Endodermal cell (in vitro differentiated cells): Measurements from ENCODE around the gene AFM. TPM values are rescaled to one million over a fixed set of nuclear protein-coding genes. Genes with fewer than 3 reads are reported as not detected.

ENCODE experiments used
- DNase-seq: peaks from one replicate; pipeline ENCODE4 v3.0.0-alpha.2; 2017
- H3K27ac ChIP-seq: 2 replicates; pipeline ENCODE4 v1.5.1; 2013; ENCODE audit warnings: mild to moderate bottlenecking, low read depth, low read length, moderate library complexity
- H3K27me3 ChIP-seq: 2 replicates; pipeline ENCODE4 v1.6.1; 2013; ENCODE audit warnings: mild to moderate bottlenecking, low read length, moderate library complexity; ENCODE audit not compliant: insufficient read depth, control insufficient read depth, poor library complexity, severe bottlenecking
- H3K36me3 ChIP-seq: 2 replicates; pipeline ENCODE4 v1.7.0; 2013; ENCODE audit warnings: mild to moderate bottlenecking, low read length, moderate library complexity; ENCODE audit not compliant: control insufficient read depth, insufficient read depth
- H3K4me1 ChIP-seq: one replicate; pipeline ENCODE4 v1.7.0; 2013; ENCODE audit warnings: low read length; ENCODE audit not compliant: control insufficient read depth, insufficient read depth
- H3K4me3 ChIP-seq: 2 replicates; pipeline ENCODE4 v1.5.1; 2013; ENCODE audit warnings: mild to moderate bottlenecking, low read length, moderate library complexity
- H3K9ac ChIP-seq: 2 replicates; pipeline ENCODE4 v1.6.1; 2013; ENCODE audit warnings: mild to moderate bottlenecking, low read length, moderate library complexity; ENCODE audit not compliant: poor library complexity, severe bottlenecking; ENCODE audit errors: extremely low read depth
- H3K9me3 ChIP-seq: 2 replicates; pipeline ENCODE4 v1.6.1; 2013; ENCODE audit warnings: mild to moderate bottlenecking, low read length, moderate library complexity; ENCODE audit not compliant: control insufficient read depth
- H3K27ac Mint-ChIP-seq: 2 replicates; pipeline ENCODE4 v1.8.0; 2020; ENCODE audit warnings: mixed read lengths
- H3K27me3 Mint-ChIP-seq: 2 replicates; pipeline ENCODE4 v1.8.0; 2021; ENCODE audit warnings: mild to moderate bottlenecking, mixed read lengths; ENCODE audit not compliant: insufficient read depth
- H3K36me3 Mint-ChIP-seq: 2 replicates; pipeline ENCODE4 v1.8.0; 2020; ENCODE audit warnings: low read depth, mixed read lengths
- H3K4me1 Mint-ChIP-seq: 2 replicates; pipeline ENCODE4 v1.8.0; 2020; ENCODE audit warnings: mixed read lengths
- H3K4me3 Mint-ChIP-seq: 2 replicates; pipeline ENCODE4 v1.8.0; 2020; ENCODE audit warnings: mild to moderate bottlenecking, moderate library complexity, mixed read lengths
- H3K9me3 Mint-ChIP-seq: 2 replicates; pipeline ENCODE4 v1.8.0; 2020; ENCODE audit warnings: mild to moderate bottlenecking, mixed read lengths
- CTCF ChIP-seq: fragments of 200-600 bp; sonication (generic); conservative IDR thresholded peaks from 2 replicates; pipeline ENCODE4 v1.5.0; 2021; ENCODE audit warnings: antibody characterized with exemption, mild to moderate bottlenecking
- WGBS, 2 experiments: methylation state at CpG; one replicate each; pipeline versions ENCODE4 v1.1.5 to v1.1.7; 2013; ENCODE audit warnings: missing lambda C conversion rate in 2 of 2, mixed read lengths in 1 of 2; ENCODE audit not compliant: insufficient coverage in 1 of 2, insufficient read length in 1 of 2; 5-methylcytosine and 5-hydroxymethylcytosine counted together
- total RNA-seq, 2 donors: library from RNA; stranded (reverse); fragmentation: NEBNext Ultra II Directional in 1 of 2; extraction: Animal tissue kit (Norgen Biotek cat#: 25700) in 1 of 2; gene quantifications; 2 replicates in 1 of 2; 3 replicates in 1 of 2; pipeline ENCODE4 v1.2.1, GENCODE V29; 2021

Gene AFM
- total RNA-seq, 2 donors from 2014 or later = not detected

GRCh38 chr4:73445383-73446335, 35.9 kb upstream of the AFM start:
- Histone ChIP-seq H3K9ac (no peak overlapping the region), H3K36me3 (no peaks in the 10 kb centered on the region), H3K27ac (no peak overlapping the region), H3K4me1 (peaks cover 10% of the 10 kb centered on the region), H3K27me3 (peaks cover 53% of the 10 kb centered on the region), H3K4me3 (no peak overlapping the region), H3K9me3 (no peaks in the 10 kb centered on the region)
- Mint-ChIP-seq H3K27me3 (peaks cover 48% of the 10 kb centered on the region), H3K27ac (no peak overlapping the region), H3K36me3 (no peaks in the 10 kb centered on the region), H3K9me3 (no peaks in the 10 kb centered on the region), H3K4me1 (peaks cover 19% of the 10 kb centered on the region), H3K4me3 (no peak overlapping the region)
- DNase-seq = no peak
- TF ChIP-seq CTCF = no peak
- WGBS, 2 experiments = 93% methylated on average over 5 to 6 of the region's 7 CpGs

GRCh38 chr4:73446336-73446938, 35.1 kb upstream of the AFM start:
- no peaks in the 10 kb centered on the region for H3K36me3 ChIP-seq
- no peak for DNase-seq
- H3K9me3 ChIP-seq = no peaks in the 10 kb centered on the region
- 68% methylated on average over 2 of the region's 4 CpGs; no CpG with 5 or more reads in 1 of the 2 experiments for WGBS, 2 experiments
- H3K27ac ChIP-seq = no peak overlapping the region
- peaks cover 57% of the 10 kb centered on the region for H3K27me3 ChIP-seq
- TF ChIP-seq CTCF = peak; percentile 97
- H3K4me3 ChIP-seq = no peak overlapping the region
- Mint-ChIP-seq H3K27me3 (peaks cover 47% of the 10 kb centered on the region), H3K9me3 (no peaks in the 10 kb centered on the region), H3K36me3 (no peaks in the 10 kb centered on the region), H3K4me3 (no peak overlapping the region), H3K4me1 (peaks cover 24% of the 10 kb centered on the region), H3K27ac (no peak overlapping the region)
- peaks cover 17% of the 10 kb centered on the region for H3K4me1 ChIP-seq
- no peak overlapping the region for H3K9ac ChIP-seq

- DNase-seq = no peak
- WGBS, 2 experiments = 94 to 100% methylated on average over 1 to 3 of the region's 4 CpGs
- Mint-ChIP-seq H3K4me3 (no peak overlapping the region), H3K27me3 (peaks cover 47% of the 10 kb centered on the region), H3K9me3 (no peaks in the 10 kb centered on the region), H3K27ac (no peak overlapping the region), H3K4me1 (peaks cover 32% of the 10 kb centered on the region), H3K36me3 (no peaks in the 10 kb centered on the region)
- H3K27ac ChIP-seq = no peak overlapping the region
- H3K4me3 ChIP-seq = no peak overlapping the region
- TF ChIP-seq CTCF = no peak
- H3K9me3 ChIP-seq = no peaks in the 10 kb centered on the region
- H3K4me1 ChIP-seq = peaks cover 17% of the 10 kb centered on the region
- no peak overlapping the region for H3K9ac ChIP-seq
- H3K27me3 ChIP-seq = peaks cover 57% of the 10 kb centered on the region
- H3K36me3 ChIP-seq = no peaks in the 10 kb centered on the region
Measured at GRCh38 chr4:73447671-73448070, 33.9 kb upstream of the AFM start.
